Neural cell (in vitro differentiated cells): Measurements from ENCODE around the gene ZNRF4.

ENCODE experiments used
- EZH2 ChIP-seq: fragments of 200-600, 300-800 bp; shearing (Covaris generic), sonication (generic); IDR thresholded peaks from 2 replicates; pipeline ENCODE4 v1.6.1; 2014; ENCODE audit warnings: antibody characterized with exemption, low read length, borderline replicate concordance, mild to moderate bottlenecking; ENCODE audit not compliant: insufficient read depth, poor library complexity, severe bottlenecking
- POLR2AphosphoS5 ChIP-seq: IDR thresholded peaks from 2 replicates; pipeline ENCODE4 v1.6.1; 2012
- RAD21 ChIP-seq: fragments of 450-650 bp; conservative IDR thresholded peaks from 2 replicates; pipeline ENCODE4 v1.6.1; 2014; ENCODE audit warnings: antibody characterized with exemption, mild to moderate bottlenecking, moderate library complexity
- TF ChIP-seq, protein P1 (sequence below): fragments of 450-650 bp; IDR thresholded peaks from 2 replicates; pipeline ENCODE4 v1.5.1; 2014; ENCODE audit warnings: antibody characterized with exemption, mild to moderate bottlenecking, moderate library complexity; ENCODE audit not compliant: poor library complexity, severe bottlenecking

DNA sequence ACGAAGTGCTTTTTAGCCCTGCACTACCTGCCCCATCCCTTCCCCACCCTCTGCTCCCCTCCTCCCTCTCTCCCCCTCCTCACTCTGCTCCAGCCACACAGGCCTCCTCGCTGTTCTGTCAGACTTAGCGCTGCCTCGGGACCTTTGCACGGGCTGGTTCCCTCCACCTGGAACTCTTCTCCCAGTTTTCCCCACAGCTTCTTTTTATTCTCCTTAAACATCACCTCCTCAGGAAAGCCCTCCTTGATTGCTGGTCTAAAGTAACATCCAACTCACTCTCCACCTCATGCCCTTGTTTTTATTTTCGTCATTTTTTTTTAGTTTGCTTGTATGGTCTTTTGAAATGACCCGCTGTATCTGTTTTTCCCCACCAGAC lies 19.6 kb upstream of the ZNRF4 start:
- TF ChIP-seq POLR2AphosphoS5 (no peak), RAD21 (no peak), EZH2 (no peak)
- TF ChIP-seq, protein P1, sequence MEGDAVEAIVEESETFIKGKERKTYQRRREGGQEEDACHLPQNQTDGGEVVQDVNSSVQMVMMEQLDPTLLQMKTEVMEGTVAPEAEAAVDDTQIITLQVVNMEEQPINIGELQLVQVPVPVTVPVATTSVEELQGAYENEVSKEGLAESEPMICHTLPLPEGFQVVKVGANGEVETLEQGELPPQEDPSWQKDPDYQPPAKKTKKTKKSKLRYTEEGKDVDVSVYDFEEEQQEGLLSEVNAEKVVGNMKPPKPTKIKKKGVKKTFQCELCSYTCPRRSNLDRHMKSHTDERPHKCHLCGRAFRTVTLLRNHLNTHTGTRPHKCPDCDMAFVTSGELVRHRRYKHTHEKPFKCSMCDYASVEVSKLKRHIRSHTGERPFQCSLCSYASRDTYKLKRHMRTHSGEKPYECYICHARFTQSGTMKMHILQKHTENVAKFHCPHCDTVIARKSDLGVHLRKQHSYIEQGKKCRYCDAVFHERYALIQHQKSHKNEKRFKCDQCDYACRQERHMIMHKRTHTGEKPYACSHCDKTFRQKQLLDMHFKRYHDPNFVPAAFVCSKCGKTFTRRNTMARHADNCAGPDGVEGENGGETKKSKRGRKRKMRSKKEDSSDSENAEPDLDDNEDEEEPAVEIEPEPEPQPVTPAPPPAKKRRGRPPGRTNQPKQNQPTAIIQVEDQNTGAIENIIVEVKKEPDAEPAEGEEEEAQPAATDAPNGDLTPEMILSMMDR = no peak
